HG03571 (cell line): Measurements from ENCODE around the gene RNF152.

Experiments
- ATAC-seq: cut with Tn5 transposase; IDR thresholded peaks from one replicate; pipeline ENCODE4 v1.9.1; 2021; ENCODE audit not compliant: unreplicated experiment

Gene RNF152

GRCh38 chr18:61894751-61895524 is 2.1 kb upstream of the RNF152 start:
- ATAC-seq = no peak

- peak; percentile 71 for ATAC-seq
Measured at GRCh38 chr18:61893971-61894750, 1.4 kb upstream of the RNF152 start.

- ATAC-seq = peak; percentile 19
Measured at GRCh38 chr18:61893309-61893970, 633 bp upstream of the RNF152 start.

GRCh38 chr18:61891894-61892293 is 913 bp downstream of the RNF152 start:
- no peak for ATAC-seq

GRCh38 chr18:61891271-61891670 is 1.5 kb downstream of the RNF152 start:
- ATAC-seq = no peak

- ATAC-seq = no peak
Measured at GRCh38 chr18:61890344-61890743, 2.5 kb downstream of the RNF152 start.

- ATAC-seq = no peak
Measured at GRCh38 chr18:61889541-61889940, 3.3 kb downstream of the RNF152 start.

- no peak for ATAC-seq
Measured at GRCh38 chr18:61888622-61889021, 4.2 kb downstream of the RNF152 start.

GRCh38 chr18:61887838-61888237 is 5.0 kb downstream of the RNF152 start:
- ATAC-seq = no peak

- ATAC-seq = no peak
Measured at GRCh38 chr18:61883547-61883946, 9.3 kb downstream of the RNF152 start.

- no peak for ATAC-seq
Measured at GRCh38 chr18:61882296-61883004, 10.4 kb downstream of the RNF152 start.

GRCh38 chr18:61876899-61877298 is 15.9 kb downstream of the RNF152 start:
- ATAC-seq = no peak

GRCh38 chr18:61870151-61870550 is 22.7 kb downstream of the RNF152 start:
- ATAC-seq = no peak

GRCh38 chr18:61869636-61870035 is 23.2 kb downstream of the RNF152 start:
- no peak for ATAC-seq

- ATAC-seq = no peak
Measured at GRCh38 chr18:61865466-61866175, 27.2 kb downstream of the RNF152 start.

- ATAC-seq = no peak
Measured at GRCh38 chr18:61861372-61861771, 31.4 kb downstream of the RNF152 start.

- no peak for ATAC-seq
Measured at GRCh38 chr18:61860302-61860701, 32.5 kb downstream of the RNF152 start.

GRCh38 chr18:61859113-61859512 is 33.7 kb downstream of the RNF152 start:
- ATAC-seq = no peak

- ATAC-seq = no peak
Measured at GRCh38 chr18:61856678-61857077, 36.1 kb downstream of the RNF152 start.
